HCEC 1CT (cell line): ENCODE measurements around the gene EXD3.
"Not testable (repeated sequence)": the region's sequence is repeated elsewhere in the genome, so short reads cannot be mapped to it uniquely, and the experiment has no call there.

ENCODE experiments used
- DNase-seq: peaks from one replicate; pipeline ENCODE4 v3.0.0-alpha.2; 2017

EXD3 gene, protein sequence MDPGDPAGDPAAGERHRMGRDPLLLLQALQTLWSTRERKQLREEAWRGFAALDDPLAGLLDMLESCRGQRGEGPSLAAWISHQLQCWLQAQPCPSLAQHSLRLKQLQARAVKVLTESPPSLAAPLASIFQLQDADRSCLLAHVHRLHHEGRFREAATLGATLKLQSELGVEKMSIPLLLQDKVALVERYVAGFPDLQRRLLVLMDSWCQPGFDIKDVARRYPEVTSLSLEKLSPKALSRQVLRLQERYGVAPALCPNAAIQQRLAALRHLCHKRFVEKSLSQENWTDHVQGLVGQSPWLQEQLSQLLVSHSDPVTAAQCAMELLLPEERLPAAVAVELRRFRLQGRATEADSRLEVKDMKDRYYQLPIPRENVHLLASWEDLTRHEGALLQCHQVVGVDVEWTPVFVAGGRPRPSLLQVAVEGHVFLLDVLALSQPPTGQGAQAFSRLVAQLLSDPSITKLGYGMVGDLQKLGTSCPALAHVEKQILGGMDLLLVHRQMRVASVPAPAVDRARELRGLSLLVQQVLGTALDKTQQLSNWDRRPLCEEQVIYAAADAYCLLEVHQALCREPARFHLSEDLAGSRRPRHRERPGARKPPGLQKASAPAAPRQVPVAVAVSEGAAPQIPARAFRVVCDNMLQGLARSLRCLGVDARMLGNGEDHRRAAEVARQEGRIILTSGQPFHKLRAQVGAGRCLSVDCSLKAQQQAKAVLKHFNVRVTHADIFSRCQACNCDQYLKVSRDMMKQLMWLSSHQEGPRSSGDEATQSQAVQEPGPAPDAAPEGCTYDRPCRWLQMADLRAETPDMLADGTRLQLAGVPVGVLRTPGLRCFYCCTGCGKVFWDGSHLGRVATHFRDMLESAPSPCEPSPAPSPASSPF

DNA sequence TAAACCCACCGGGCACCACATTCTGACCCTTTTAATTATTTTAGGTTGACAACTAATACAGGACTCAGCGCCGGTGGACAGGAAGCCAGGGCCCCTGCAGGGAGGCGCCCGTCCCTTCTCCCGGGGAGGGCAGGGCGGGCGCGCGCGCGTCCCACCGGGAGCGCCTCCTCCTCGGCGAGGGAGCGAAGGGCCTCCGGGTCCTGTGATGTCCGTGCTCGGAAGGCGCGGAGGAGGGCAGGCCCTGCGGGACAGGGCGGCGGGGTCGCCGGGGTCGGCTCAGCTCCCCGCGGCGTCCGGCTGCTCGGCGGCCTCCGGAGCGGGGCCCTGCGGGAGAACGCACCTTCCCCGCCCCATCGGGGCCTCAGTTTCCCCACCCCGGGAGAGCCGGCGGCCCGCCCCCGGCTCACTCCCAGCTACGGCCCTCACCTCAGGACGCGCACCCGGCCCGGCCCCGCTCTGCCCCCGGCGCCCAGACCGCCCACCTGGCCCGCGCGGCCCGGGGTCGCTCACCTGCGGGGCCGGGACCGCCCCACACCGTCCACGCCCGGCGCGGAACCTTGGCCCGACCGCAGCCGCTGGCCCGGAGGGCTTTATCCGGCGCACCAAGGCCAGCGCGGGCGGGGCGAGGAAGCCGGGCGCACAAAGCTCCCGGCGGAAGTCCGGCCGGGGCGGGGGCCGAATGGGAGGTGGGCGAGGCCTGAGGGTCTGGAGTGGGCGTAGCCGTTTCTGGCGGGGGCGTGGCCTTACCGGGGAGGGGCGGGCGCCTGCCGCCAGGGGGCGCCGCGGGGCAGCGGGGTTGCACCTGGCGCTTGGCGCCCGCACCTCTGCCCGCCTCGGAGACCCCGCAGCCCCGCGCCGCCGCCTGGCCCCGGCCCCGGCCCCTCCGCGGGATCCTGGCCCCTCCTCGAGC is at the start of gene EXD3, which contains the start of gene NOXA1:
Gene EXD3, minus strand, starts transcription at position 559 of the 910 bp plus-strand sequence. CDS start 27,805 bp downstream, outside the sequence.
Gene NOXA1, plus strand, starts transcription at position 790 of the 910 bp plus-strand sequence. CDS start 137 bp downstream, outside the sequence.
- DNase-seq: peak; percentile 86

DNA sequence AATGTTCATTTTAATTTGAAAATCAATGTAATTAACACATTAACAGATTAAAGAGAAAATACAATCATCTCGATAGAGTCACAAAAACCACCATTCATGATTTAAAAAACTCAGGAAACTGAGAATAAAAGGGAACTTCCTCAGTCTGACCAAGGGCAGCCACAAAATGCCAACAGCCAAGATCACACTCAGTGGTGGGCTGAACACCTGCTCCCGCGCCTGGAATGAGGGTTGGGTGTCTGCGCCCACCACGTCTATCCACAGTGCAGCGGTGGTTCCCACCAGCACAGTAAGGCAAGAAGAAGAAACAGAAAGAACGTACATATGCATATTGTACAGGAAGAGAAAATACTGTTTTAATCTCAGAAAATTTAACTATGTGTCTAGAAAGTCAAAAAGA is 47.8 kb upstream of the EXD3 start:
- no peak for DNase-seq

DNA sequence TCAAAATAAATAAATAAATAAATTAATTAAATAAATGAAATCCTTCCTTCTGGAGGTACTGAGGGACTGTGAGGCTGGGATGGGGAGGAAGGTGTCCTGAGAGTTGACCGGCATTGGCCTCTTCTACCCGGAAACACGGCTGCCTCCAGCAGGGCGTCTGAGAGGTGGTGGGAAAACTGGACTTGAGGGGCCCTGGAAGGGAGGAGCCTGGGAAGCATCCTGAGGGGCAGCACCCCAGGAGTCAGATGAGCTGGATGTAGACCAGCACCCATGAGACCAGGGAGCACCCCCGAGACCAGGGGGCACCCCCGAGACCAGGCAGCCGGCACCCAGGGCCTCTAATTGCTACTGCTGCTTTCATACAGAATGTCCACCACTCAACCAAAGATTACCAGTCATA is 44.9 kb upstream of the EXD3 start:
- DNase-seq: no peak

DNA sequence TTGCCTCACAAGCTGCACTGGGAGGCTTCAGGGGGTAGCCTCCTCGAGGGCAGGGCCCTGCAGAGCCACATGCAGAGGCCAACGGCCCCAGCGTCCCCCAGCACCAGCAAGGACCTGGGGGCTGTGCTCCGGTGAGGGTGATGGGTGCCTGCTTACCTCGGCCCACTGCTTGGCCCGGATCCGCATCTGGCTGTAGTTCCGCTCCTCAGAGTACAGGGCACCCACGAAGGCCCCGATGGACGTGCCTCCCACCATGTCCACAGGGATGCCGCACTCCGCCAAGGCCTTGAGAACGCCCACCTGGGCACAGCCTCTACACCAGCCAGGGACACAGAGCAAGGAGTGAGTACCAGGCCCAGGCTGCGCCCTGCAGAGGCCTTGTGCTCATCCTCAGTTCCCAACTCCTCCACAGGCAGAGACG is 44.2 kb upstream of the EXD3 start:
- no peak for DNase-seq

DNA sequence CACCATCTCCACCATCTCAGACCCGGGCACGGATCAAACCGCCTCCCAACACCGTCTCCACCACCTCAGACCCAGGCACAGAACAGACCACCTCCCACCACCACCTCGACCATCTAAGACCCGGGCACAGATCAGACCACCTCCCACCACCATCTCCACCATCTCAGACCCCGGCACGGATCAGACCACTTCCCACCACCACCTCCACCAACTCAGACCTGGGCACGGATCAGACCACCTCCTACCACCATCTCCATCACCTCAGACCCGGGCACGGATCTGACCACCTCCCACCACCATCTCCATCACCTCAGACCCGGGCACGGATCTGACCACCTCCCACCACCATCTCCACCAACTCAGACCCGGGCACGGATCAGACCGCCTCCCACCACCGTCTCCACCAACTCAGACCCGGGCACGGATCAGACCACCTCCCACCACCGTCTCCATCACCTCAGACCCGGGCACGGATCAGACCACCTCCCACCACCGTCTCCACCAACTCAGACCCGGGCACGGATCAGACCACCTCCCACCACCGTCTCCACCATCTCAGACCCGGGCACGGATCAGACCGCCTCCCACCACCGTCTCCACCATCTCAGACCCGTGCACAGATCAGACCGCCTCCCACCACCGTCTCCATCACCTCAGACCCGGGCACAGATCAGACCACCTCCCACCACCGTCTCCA is 43.6 kb upstream of the EXD3 start:
- DNase-seq: not testable (repeated sequence)

DNA sequence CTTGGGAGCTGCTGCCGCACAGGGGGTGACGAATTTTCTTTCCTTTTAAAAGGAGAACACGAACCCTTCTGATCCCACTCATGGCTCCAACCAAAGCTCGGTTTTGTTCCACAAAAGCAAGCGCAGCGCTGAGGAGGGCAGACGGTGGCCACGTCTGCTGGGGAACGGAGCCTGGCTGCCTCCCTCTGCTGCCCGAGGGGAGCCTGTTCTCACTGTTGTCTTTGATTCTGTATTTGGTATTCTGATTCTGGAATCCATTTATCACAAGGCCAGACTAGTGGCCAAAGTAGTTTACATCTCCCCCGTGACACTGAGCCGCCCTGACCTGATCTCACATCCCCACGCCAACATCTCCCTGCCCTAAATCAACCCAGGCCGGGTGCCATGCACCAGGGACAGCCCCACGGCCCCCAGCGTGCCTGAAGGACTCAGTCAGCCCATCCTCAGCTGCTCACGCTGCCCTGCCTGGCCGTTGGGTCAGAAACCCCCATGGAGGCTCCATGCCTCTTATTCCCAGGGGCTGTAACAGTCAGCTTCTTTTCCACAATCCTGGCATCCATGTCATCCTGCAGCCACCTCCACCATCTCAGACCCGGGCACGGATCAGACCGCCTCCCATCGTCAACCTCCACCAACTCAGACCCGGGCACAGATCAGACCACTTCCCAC is 42.9 kb upstream of the EXD3 start:
- DNase-seq: no peak

DNA sequence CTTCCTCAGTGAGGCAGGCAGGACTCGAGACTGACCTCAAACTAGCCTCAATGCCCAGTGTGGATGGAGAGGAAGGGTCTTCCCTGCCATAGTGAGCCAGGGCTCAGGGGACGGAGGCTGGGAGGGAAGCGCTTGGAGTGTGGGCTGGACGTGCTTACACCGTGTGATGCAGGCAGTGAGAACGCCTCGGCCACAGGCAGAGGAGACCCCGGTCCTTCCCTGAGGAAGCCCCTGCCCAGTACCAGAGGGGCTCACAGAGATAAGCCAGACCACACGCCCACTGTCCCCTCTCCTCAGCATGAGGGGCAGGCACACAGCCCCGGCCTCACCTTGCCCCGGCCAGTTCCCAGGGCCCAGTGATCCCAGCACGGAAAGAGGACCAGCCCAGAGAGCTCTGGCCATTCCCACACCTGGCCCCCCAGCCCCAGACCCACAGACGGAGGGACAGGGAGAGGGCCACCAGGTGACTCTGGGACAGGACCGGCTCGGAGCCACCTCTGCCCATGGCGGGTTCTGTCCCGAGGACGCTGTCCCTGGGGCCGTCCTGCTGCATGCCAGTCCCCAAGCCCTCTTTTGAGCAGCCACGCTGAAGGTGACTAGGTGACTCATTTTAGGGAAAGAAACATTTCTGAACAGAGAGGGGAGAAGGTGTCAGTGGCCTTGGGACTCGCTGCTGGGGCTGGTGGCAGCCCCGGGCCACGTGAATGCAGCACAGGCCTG is 42.2 kb upstream of the EXD3 start:
- no peak for DNase-seq

DNA sequence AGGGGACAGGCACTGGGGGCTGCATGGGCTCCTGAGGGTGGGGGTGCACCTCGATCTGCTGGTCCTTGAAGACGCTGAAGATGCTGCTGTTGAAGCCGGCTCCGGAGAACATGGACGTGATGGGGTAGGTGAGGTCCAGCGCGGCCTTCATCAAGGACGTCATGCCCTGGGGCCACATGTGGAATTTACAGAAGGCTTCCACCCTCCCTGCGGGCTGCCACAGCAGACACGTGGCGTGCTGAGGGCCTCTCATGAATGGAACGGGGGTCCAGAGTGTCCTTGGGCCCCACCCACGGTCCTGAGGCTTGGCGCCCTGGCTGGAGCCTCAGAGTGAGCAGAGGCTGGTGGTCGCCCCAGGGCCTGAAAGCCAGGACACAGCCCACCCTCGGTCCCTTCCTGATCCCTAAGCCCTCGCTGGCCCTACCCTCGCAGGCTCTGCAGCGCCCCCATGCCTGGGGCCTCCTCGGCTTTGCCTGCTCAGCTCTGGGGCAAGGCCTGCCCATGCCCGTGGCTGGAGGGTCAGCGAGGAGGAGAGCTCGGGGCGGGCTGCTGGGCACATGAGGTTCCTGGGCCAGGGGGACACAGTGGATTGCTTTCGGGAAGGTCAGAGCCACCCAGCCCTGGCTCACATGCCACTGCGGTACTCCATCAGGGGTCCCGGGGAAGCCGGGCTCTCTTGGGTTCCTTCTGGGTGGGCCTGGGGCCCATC is 41.5 kb upstream of the EXD3 start:
- DNase-seq: no peak

DNA sequence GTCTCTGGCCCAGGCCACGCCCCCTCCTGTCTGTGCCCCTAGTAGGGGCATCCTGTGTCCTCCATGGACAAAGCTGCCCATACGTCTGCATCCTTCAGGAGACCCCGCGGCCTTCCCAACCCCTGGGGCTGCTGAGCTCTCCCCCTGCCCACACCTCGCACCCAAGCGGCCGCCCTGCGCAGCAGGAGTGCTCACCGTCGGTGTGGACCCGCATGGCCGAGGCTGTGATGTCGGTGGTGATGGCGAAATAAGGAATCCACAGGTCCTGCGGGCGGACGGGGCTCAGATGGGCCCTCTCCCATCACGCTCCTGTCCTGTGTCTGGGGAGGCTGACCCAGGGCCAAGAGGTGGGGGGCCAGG is 40.9 kb upstream of the EXD3 start:
- no peak for DNase-seq

DNA sequence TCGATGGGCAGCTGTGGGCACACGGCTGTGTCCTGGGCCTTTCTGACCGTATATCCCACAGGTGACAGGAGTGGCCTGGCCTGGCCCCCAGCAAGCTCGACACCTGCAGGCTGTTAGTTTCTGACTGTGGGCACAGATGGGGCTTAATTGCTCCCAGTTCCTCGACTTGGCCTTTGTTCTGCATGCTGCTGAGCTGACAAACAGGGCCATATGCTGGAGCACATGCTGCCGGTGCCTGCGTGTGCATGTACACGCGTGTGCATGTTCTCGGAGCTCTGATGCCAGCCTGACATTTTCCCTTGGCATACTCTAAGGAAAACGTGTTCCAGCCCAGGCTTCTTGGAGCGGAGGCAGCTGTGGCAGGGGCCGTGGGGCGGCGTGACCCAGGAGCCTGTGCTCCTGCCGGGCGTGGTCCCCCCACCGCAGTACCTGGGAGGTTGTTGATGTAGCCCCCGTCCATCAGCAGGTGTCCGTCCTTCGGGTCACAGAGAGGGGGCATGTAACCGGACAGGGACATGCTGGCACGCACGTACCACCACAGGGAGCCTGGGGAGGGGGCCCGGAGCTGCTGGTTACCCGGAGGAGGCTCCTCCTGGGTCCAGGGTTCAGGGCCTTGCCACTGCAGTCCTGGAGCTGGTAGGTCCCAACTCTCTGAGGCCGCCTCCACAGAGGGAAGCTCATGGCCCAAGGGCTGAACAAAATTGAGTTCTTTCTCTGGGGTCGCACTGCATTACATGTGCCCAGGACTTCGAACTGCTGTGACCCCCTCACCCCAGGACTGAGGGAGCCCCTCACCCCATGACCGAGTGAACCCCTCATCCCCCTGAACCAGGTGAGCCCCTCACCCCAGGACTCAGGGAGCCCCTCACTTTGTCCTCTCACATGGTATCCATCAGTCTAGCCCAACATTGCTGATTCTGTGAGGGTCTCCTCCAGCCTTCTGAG is 40.3 kb upstream of the EXD3 start:
- no peak for DNase-seq

DNA sequence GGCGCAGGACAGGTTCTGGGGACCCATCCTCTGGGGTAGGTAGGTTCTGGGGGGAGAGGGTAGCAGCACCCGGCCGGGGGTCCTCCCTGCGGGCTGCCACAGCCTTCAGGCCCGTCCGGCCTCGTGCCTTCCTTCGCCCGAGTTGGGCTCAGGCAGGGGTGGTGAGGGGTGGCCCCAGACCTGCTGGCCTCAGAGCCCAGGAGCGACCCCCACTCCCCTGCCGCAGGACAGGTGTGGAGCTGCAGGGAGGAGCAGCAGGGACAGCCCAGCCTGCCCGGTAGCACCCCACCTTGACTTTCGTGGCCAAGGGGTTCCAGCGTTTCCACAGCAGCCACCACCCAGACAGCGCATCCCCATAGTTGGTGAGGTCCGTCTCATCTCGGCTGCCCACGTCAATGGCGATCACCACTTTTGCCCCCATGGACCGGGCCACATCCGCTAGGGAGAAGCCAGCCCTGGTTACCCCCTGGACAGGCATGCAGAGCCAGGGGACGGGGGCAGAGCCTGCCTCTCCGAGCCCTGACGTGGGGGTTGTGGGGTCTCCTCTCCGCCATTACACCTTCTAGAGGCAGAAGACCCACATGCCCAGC is 39.5 kb upstream of the EXD3 start:
- DNase-seq: no peak

DNA sequence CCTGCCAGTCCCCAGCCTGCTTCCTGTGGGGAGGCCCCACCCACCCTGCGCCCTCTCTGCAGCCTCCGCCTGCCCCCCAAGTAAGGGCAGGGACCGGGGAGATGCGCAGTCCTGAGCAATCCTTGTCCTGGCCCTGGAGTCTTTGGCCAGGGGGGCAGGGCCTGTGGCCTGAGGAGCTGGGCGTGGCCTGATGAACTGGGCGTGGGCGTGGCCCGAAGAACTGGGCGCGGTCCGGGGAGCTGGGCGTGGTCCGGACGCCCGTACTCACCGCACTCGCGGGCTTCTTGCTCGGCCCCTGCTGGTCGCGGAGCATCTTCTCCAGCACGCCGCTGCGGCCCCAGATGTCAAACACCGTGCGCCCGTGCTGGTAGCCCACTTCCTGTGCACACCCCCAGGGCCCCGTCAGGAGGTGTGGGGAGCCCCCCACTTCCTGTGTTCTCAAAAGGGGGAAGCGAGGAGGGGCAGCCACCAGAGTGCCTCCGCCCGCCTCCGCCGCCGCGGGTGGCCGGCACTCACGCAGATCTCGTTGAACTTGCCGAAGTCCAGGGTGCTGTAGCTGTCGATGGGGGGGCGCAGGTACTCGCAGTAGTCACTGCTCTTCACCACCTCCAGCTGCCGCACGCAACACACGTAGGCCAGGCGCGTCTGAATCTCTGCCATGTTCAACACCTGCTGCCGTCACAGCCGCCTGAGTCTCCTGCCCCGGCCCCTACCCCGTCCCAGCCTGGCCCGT is 38.9 kb upstream of the EXD3 start:
- DNase-seq: no peak

DNA sequence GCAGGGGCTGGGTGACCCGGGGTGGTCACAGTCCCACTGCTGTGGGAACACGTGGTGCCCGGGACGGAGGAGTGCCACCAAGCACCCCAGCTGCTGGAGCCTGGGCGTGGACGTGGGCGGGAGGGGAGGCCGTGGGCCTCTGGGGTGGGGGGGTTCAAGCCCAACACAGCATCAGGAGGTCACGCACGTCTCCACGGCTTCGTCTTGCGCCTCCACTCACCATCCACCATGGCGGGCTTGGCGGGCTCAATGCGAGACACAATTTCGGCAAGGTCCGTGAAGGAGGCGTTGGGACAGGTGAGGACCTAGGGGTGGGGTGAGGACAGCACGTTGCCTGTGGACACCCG is 38.3 kb upstream of the EXD3 start:
- DNase-seq: no peak

DNA sequence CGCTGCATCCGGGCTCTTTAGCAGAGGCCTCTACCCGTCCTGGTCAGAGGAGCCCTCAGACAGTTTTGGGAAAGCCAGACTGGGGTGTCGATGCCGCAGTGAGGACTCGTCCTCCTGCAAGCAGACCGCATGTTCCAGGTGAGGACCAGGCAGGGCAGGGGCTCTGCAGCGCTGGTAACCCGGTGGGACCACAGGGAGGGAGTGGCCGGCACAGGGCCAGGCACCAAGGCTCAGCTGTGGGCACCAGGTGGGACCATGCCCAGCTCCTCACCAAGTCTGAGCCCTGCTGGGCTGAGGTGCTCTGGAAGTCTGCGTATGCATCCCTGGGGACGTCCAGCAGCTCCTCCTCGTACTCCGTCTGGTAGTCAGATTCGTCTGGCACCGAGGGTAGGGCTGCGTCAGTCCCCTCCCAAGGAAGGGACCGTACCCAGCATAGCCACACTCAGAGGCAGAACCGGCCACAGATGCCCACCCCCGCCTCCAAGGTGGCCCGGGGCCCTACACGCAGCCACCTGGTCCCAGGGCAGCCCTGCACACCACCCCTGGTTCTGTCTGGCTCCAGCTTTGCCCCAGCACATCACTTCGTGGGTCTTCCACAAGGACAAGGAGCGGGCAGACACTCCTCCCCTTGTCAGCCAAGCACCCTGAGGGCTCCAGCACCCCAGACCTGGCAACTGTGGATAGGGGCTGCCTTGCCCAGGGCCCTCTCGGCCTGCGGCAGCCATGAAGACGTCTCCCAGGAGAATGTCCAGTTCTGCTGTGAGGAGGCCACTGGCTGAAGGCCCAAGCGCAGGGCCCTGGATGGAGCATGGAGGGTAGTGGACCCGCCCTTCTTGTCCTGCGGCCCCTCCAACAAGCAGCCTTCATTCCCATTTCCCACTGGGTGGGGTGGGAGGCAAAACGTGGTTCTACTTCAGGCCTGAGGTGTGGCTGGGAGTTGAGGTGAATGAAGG is 37.7 kb upstream of the EXD3 start:
- no peak for DNase-seq

DNA sequence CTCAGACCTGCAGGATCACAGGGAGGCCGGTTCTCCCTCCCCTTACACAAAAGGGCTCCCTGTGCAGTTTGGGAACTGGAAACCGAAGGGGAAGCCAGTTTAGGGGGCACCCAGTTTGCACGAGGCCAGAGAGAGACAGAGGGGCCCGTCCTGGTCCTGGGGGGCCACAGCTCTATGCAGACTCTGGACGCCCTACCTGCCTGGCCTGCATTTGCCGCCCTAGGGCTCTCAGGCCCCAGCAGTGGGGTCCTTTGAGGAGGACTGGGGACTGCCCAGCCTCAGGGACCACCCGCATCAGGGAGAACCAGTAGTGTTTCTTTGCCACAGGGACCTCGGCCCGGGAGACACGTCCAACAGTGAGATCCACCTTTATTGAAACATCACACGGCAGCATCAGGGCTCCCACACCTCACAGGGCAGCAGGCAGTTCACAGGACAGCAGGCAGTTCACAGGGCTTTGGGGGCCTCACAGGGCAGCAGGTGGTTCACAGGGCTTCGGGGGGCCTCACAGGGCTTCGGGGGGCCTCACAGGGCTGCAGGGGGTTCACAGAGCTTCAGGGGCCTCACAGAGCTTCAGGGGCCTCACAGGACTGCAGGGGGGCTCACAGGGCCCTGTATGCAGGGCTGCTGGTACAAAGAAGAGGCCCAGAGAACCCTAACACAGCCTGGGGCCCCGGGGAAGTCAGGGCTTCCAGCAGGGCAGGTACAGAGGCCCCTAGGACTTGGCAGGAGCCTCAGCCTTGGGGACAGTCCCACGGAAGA is 36.8 kb upstream of the EXD3 start:
- DNase-seq: no peak

DNA sequence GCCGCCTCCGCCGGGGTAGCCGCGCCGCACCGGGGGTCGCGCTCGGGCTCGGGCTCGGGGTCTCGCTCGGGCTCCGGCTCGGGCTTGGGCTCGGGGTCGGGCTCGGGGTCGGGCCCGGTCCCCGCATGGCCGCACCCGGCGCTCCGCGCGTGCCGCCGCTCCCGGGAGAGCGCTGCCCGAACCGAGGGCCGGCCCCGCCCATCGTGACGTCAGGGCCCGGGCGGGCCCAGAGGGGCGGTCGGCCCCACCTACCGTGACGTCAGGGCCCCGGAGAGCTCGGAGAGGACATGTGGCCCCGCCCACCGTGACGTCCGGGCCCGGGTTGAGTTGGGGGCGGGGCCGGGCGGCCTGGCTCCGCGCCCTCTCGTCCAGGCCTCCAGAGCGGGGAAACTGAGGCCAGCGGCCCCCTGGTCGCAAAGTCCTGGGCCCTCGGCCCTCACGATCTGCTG is 36.2 kb upstream of the EXD3 start, which contains the start of gene NSMF:
Gene NSMF, minus strand, starts transcription at position 183 of the 449 bp plus-strand sequence. CDS start 232 bp downstream, outside the sequence.
- peak; percentile 87 for DNase-seq
